GM19193 (cell line): Measurements from ENCODE around the gene ST6GALNAC3.

Experiments used
- POLR2A ChIP-seq: IDR thresholded peaks from 4 replicates; pipeline ENCODE4 v1.6.1; 2011; ENCODE audit not compliant: insufficient read depth, insufficient read length; ENCODE audit errors: extremely low read depth

ST6GALNAC3 gene

GRCh38 chr1:76371941-76372340, 297.4 kb downstream of the ST6GALNAC3 start:
- TF ChIP-seq POLR2A = no peak

GRCh38 chr1:76374086-76374485, 299.5 kb downstream of the ST6GALNAC3 start:
- no peak for TF ChIP-seq POLR2A

- TF ChIP-seq POLR2A = no peak
Observed at GRCh38 chr1:76377247-76377646, 302.7 kb downstream of the ST6GALNAC3 start.

- TF ChIP-seq POLR2A = no peak
Observed at GRCh38 chr1:76379506-76379905, 305.0 kb downstream of the ST6GALNAC3 start.

- no peak for TF ChIP-seq POLR2A
Observed at GRCh38 chr1:76381450-76382097, 307.0 kb downstream of the ST6GALNAC3 start.

GRCh38 chr1:76388261-76388660, 313.7 kb downstream of the ST6GALNAC3 start:
- no peak for TF ChIP-seq POLR2A

GRCh38 chr1:76390456-76390855, 315.9 kb downstream of the ST6GALNAC3 start:
- no peak for TF ChIP-seq POLR2A

- TF ChIP-seq POLR2A = no peak
Observed at GRCh38 chr1:76395059-76395458, 320.5 kb downstream of the ST6GALNAC3 start.

GRCh38 chr1:76402128-76402527, 327.6 kb downstream of the ST6GALNAC3 start:
- TF ChIP-seq POLR2A = no peak

- no peak for TF ChIP-seq POLR2A
Observed at GRCh38 chr1:76408303-76408702, 333.8 kb downstream of the ST6GALNAC3 start.

GRCh38 chr1:76410499-76410898, 336.0 kb downstream of the ST6GALNAC3 start:
- TF ChIP-seq POLR2A = no peak

GRCh38 chr1:76418531-76418930, 344.0 kb downstream of the ST6GALNAC3 start:
- TF ChIP-seq POLR2A = no peak

- no peak for TF ChIP-seq POLR2A
Observed at GRCh38 chr1:76419603-76420002, 345.1 kb downstream of the ST6GALNAC3 start.

- TF ChIP-seq POLR2A = no peak
Observed at GRCh38 chr1:76425201-76426145, 350.9 kb downstream of the ST6GALNAC3 start.

GRCh38 chr1:76426606-76427005, 352.1 kb downstream of the ST6GALNAC3 start:
- TF ChIP-seq POLR2A = no peak

- no peak for TF ChIP-seq POLR2A
Observed at GRCh38 chr1:76428028-76428427, 353.5 kb downstream of the ST6GALNAC3 start.
